ENCODE data around the gene GPR157. TPM values are rescaled to one million over a fixed set of nuclear protein-coding genes. Genes with fewer than 3 reads are reported as not detected.

Gene GPR157
- total RNA-seq, 1 experiment from 2014 or later, result not detected

GRCh38 chr1:9075022-9075421 is 53.9 kb downstream of the GPR157 start:
- Histone ChIP-seq H3K79me2 (ENCODE audit: low read length) (no peaks in the 10 kb centered on the region), H3K4me1 (ENCODE audit: low read length) (peaks cover 41% of the 10 kb centered on the region), H3K27me3 (ENCODE audit: low read length) (no peaks in the 10 kb centered on the region), H3K36me3 (ENCODE audit: insufficient read depth, low read length) (no peaks in the 10 kb centered on the region), H3K27ac (ENCODE audit: low read length) (no peak overlapping the region), H3K4me2 (ENCODE audit: low read depth, low read length, poor library complexity, severe bottlenecking) (peak overlapping the region; percentile 32), H3K4me3 (ENCODE audit: low read length) (no peak overlapping the region), H3K9ac (ENCODE audit: low read length) (no peak overlapping the region), H3K9me2 (replicated peaks; ENCODE audit: insufficient read depth, low read length) (no peaks in the 10 kb centered on the region), H3K9me3 (ENCODE audit: low read length) (no peaks in the 10 kb centered on the region), H2AFZ (ENCODE audit: low read length) (no peak overlapping the region), H4K20me1 (ENCODE audit: insufficient read depth, low read depth, low read length) (no peaks in the 10 kb centered on the region)
- DNase-seq, result no peak

GRCh38 chr1:9073143-9073542 is 55.8 kb downstream of the GPR157 start:
- Histone ChIP-seq H3K4me1 (ENCODE audit: low read length) (peaks cover 46% of the 10 kb centered on the region), H3K27me3 (ENCODE audit: low read length) (no peaks in the 10 kb centered on the region), H3K36me3 (ENCODE audit: insufficient read depth, low read length) (no peaks in the 10 kb centered on the region), H2AFZ (ENCODE audit: low read length) (no peak overlapping the region), H3K4me2 (ENCODE audit: low read depth, low read length, poor library complexity, severe bottlenecking) (no peak overlapping the region), H4K20me1 (ENCODE audit: insufficient read depth, low read depth, low read length) (peaks cover 4% of the 10 kb centered on the region; the same call in 1 of the 2 replicates), H3K9me3 (ENCODE audit: low read length) (no peaks in the 10 kb centered on the region), H3K9ac (ENCODE audit: low read length) (no peak overlapping the region), H3K4me3 (ENCODE audit: low read length) (no peak overlapping the region), H3K9me2 (replicated peaks; ENCODE audit: insufficient read depth, low read length) (no peaks in the 10 kb centered on the region), H3K27ac (ENCODE audit: low read length) (no peak overlapping the region), H3K79me2 (ENCODE audit: low read length) (no peaks in the 10 kb centered on the region)
- peak; percentile 29 for DNase-seq

DNA sequence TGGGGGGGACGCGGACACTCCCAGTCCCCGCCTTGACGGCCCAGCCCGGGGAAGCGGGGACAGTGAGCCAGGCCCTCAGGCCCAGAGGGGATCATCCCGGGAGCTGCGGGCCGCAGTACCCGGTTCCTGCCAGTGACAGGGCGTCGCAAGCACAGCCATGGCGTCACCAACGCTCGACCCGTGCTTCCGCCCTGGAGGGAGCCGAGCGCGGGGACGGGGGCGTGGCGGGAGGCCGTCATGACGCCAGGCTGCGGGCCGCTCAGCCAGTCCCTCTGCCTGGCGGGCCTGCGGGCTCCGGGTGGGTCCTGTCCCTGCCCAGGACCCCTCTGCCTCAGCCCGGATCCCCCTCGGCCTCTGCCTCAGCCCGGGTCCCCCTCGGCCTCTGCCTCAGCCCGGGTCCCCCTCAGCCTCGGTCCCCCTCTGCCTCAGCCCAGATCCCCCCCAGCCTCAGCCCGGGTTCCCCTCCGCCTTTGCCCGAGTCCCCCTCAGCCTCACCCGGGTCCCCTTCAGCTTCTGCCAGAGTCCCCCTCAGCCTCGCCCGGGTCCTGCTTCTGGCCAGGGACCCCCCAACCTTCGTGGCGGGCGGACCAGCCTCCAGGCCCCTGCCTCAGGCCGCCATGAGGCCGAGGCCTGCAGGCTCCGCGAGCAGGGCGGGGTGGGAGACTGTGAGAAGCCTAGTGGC is 57.2 kb downstream of the GPR157 start:
- DNase-seq, result no peak
- Histone ChIP-seq H3K27ac (ENCODE audit: low read length) (no peak overlapping the region), H3K4me1 (ENCODE audit: low read length) (peaks cover 44% of the 10 kb centered on the region), H4K20me1 (ENCODE audit: insufficient read depth, low read depth, low read length) (peaks cover 4% of the 10 kb centered on the region; the same call in 1 of the 2 replicates), H3K36me3 (ENCODE audit: insufficient read depth, low read length) (no peaks in the 10 kb centered on the region), H3K9me3 (ENCODE audit: low read length) (no peaks in the 10 kb centered on the region), H3K79me2 (ENCODE audit: low read length) (no peaks in the 10 kb centered on the region), H3K27me3 (ENCODE audit: low read length) (no peaks in the 10 kb centered on the region), H3K4me3 (ENCODE audit: low read length) (no peak overlapping the region), H3K9me2 (replicated peaks; ENCODE audit: insufficient read depth, low read length) (no peaks in the 10 kb centered on the region), H3K9ac (ENCODE audit: low read length) (no peak overlapping the region), H3K4me2 (ENCODE audit: low read depth, low read length, poor library complexity, severe bottlenecking) (no peak overlapping the region), H2AFZ (ENCODE audit: low read length) (no peak overlapping the region)

- H3K4me1 ChIP-seq (ENCODE audit: low read length), result peaks cover 34% of the 10 kb centered on the region
- H3K27me3 ChIP-seq (ENCODE audit: low read length), result no peaks in the 10 kb centered on the region
- no peaks in the 10 kb centered on the region for H3K79me2 ChIP-seq (ENCODE audit: low read length)
- H3K9me3 ChIP-seq (ENCODE audit: low read length), result no peaks in the 10 kb centered on the region
- no peak overlapping the region for H3K27ac ChIP-seq (ENCODE audit: low read length)
- H3K4me3 ChIP-seq (ENCODE audit: low read length), result no peak overlapping the region
- no peak overlapping the region for H2AFZ ChIP-seq (ENCODE audit: low read length)
- H4K20me1 ChIP-seq (ENCODE audit: insufficient read depth, low read depth, low read length), result peaks cover 4% of the 10 kb centered on the region; the same call in 1 of the 2 replicates
- H3K9me2 ChIP-seq (replicated peaks; ENCODE audit: insufficient read depth, low read length), result no peaks in the 10 kb centered on the region
- no peak overlapping the region for H3K9ac ChIP-seq (ENCODE audit: low read length)
- H3K36me3 ChIP-seq (ENCODE audit: insufficient read depth, low read length), result no peaks in the 10 kb centered on the region
- DNase-seq, result no peak
- H3K4me2 ChIP-seq (ENCODE audit: low read depth, low read length, poor library complexity, severe bottlenecking), result peak overlapping the region; percentile 75
Observed at GRCh38 chr1:9070486-9070885, 58.4 kb downstream of the GPR157 start.

DNA sequence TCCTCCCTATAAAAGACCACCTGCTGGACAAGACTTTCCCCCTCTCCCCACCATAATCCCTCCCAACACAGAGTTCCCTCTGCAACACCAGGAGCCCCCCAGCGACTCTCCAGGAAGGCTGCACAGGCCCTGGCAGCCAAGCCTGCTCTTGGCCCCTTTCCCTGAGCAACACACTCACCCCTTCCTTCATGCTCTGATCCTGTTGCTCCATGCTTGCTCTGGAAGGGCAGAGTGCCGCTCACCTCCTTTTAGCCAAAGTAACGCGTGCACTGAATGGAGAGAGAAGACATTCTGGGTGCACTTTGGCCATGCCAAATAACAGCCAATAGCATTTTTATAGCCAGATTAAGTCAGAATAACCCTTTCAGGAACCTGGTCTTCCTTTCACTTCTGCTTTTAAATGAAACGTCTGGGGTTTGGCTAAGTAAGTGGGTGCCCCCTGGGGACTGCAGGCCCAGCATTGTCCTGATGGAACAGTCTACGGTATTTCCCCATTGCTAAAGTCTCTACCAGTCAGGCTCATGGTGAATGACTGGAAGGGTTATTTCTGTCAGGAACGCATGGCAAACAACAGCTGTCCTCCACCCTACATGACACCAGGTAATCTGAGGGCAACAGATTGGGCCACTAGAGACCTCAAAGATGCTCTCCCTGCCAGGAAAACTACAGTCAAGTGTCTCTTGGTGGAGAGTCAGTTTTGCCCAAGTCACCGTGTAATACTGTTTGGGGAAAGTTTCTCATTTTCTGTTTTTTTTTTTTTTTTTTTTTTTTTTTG is 59.4 kb downstream of the GPR157 start, which contains the start of gene SLC2A5:
TSS of gene SLC2A5 (minus strand) at position 310 of the 775 bp plus-strand sequence. CDS start at position 211, 99 bp downstream.
- no peaks in the 10 kb centered on the region for H3K36me3 ChIP-seq (ENCODE audit: insufficient read depth, low read length)
- no peaks in the 10 kb centered on the region for H3K79me2 ChIP-seq (ENCODE audit: low read length)
- H3K9ac ChIP-seq (ENCODE audit: low read length), result peak within 1 kb of the TSS; percentile 23
- no peak within 1 kb of the TSS for H2AFZ ChIP-seq (ENCODE audit: low read length)
- H3K4me3 ChIP-seq (ENCODE audit: low read length), result peak within 1 kb of the TSS; percentile 60
- no peaks in the 10 kb centered on the region for H3K9me2 ChIP-seq (replicated peaks; ENCODE audit: insufficient read depth, low read length)
- DNase-seq, result peak; percentile 93
- H3K4me2 ChIP-seq (ENCODE audit: low read depth, low read length, poor library complexity, severe bottlenecking), result peak within 1 kb of the TSS; percentile 75
- no peaks in the 10 kb centered on the region for H3K9me3 ChIP-seq (ENCODE audit: low read length)
- peaks cover 4% of the 10 kb centered on the region; the same call in 1 of the 2 replicates for H4K20me1 ChIP-seq (ENCODE audit: insufficient read depth, low read depth, low read length)
- H3K27me3 ChIP-seq (ENCODE audit: low read length), result no peaks in the 10 kb centered on the region
- peaks cover 26% of the 10 kb centered on the region for H3K4me1 ChIP-seq (ENCODE audit: low read length)
- H3K27ac ChIP-seq (ENCODE audit: low read length), result peak within 1 kb of the TSS; percentile 54; the same call in 1 of the 2 replicates

GRCh38 chr1:9068981-9069325 is 59.9 kb downstream of the GPR157 start:
- peak overlapping the region; percentile 75 for H3K4me2 ChIP-seq (ENCODE audit: low read depth, low read length, poor library complexity, severe bottlenecking)
- no peaks in the 10 kb centered on the region for H3K27me3 ChIP-seq (ENCODE audit: low read length)
- H4K20me1 ChIP-seq (ENCODE audit: insufficient read depth, low read depth, low read length), result peaks cover 4% of the 10 kb centered on the region; the same call in 1 of the 2 replicates
- H3K9ac ChIP-seq (ENCODE audit: low read length), result peak overlapping the region; percentile 23
- no peak overlapping the region for H2AFZ ChIP-seq (ENCODE audit: low read length)
- H3K79me2 ChIP-seq (ENCODE audit: low read length), result no peaks in the 10 kb centered on the region
- no peak for DNase-seq
- H3K27ac ChIP-seq (ENCODE audit: low read length), result peak overlapping the region; percentile 54; the same call in 1 of the 2 replicates
- no peaks in the 10 kb centered on the region for H3K9me2 ChIP-seq (replicated peaks; ENCODE audit: insufficient read depth, low read length)
- H3K4me3 ChIP-seq (ENCODE audit: low read length), result peak overlapping the region; percentile 60
- H3K9me3 ChIP-seq (ENCODE audit: low read length), result no peaks in the 10 kb centered on the region
- H3K4me1 ChIP-seq (ENCODE audit: low read length), result peaks cover 32% of the 10 kb centered on the region
- no peaks in the 10 kb centered on the region for H3K36me3 ChIP-seq (ENCODE audit: insufficient read depth, low read length)

DNA sequence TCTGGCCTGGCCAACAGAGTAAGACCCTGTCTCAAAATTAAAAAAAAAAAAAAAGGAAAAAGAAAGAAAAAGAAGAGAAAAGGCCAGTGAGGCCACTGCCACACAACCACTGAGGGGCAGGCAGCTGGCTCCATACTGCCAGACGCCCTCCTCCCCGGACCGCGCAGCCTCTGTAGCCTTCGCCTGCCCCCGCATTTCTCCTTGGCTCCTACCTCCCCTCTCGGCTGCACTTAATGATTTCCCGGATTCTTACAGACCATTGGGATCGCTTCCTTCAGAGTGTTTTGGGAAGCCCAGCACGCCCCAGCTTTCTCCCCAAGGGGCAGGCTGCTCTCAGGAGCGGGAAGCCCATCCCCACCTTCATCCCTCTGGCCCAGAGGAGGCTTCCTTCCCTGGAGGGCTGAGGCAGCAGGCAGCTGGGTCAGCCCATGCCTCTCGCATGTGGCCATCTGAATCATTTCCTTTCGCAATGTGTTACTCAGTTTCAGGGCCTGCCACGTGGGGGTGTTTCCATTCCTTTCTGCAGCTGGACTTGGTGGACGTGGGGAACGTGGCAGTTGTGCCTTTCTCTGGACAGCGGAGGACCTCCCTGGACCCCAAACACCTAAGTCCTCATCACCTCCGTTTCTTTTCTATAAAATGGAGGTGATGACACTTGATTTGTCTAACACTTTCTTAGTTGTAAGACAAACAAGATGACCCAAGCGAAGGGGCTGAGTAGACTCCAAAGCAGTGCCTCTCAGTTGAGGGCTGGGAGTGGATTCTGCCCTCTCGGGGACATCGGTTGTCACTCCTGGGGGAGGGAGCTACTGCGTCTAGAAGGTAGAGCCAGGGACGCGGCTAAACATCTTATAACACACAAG is 61.7 kb downstream of the GPR157 start:
- no peaks in the 10 kb centered on the region for H3K79me2 ChIP-seq (ENCODE audit: low read length)
- peaks cover 4% of the 10 kb centered on the region; the same call in 1 of the 2 replicates for H4K20me1 ChIP-seq (ENCODE audit: insufficient read depth, low read depth, low read length)
- H3K4me2 ChIP-seq (ENCODE audit: low read depth, low read length, poor library complexity, severe bottlenecking), result no peak overlapping the region
- H3K9me3 ChIP-seq (ENCODE audit: low read length), result no peaks in the 10 kb centered on the region
- no peak for DNase-seq
- H3K9me2 ChIP-seq (replicated peaks; ENCODE audit: insufficient read depth, low read length), result no peaks in the 10 kb centered on the region
- H3K27ac ChIP-seq (ENCODE audit: low read length), result no peak overlapping the region
- no peak overlapping the region for H3K9ac ChIP-seq (ENCODE audit: low read length)
- no peak overlapping the region for H2AFZ ChIP-seq (ENCODE audit: low read length)
- no peak overlapping the region for H3K4me3 ChIP-seq (ENCODE audit: low read length)
- no peaks in the 10 kb centered on the region for H3K27me3 ChIP-seq (ENCODE audit: low read length)
- H3K36me3 ChIP-seq (ENCODE audit: insufficient read depth, low read length), result no peaks in the 10 kb centered on the region
- H3K4me1 ChIP-seq (ENCODE audit: low read length), result peaks cover 48% of the 10 kb centered on the region

Measured in Karpas-422 (cell line).